Lung (tissue), 12 donors: ENCODE measurements around the gene PNPLA1. TPM values are rescaled to one million over a fixed set of nuclear protein-coding genes. Genes with fewer than 3 reads are reported as not detected.
A peak's percentile ranks its signal among the peaks of the same experiment; 100 is the strongest.

Experiments
- ATAC-seq: fragments of 200-7000 bp; cut with Tn5 transposase; one replicate; pipeline ENCODE4 v1.9.1; 2020; ENCODE audit warnings: moderate number of reproducible peaks; ENCODE audit not compliant: insufficient read depth, low FRiP score
- DNase-seq, 3 donors: peaks; one replicate each; pipeline ENCODE4 v3.0.0-alpha.2; 2013 to 2017
- H3K27ac ChIP-seq, 2 donors: one replicate each; pipeline ENCODE4 v1.5.1; 2013; ENCODE audit warnings: mild to moderate bottlenecking in 2 of 2, moderate library complexity in 2 of 2, control low read depth in 1 of 2, inconsistent platforms in 1 of 2, low read depth in 1 of 2, low read length in 1 of 2
- H3K27me3 ChIP-seq, 3 donors: one replicate each; pipeline ENCODE4 v1.5.1; 2013; ENCODE audit warnings: low read length in 2 of 3; ENCODE audit not compliant: control insufficient read depth in 3 of 3, insufficient read depth in 3 of 3
- H3K36me3 ChIP-seq, 4 donors: one replicate each; pipeline ENCODE4 v1.5.1; 2013; ENCODE audit warnings: low read length in 4 of 4, mild to moderate bottlenecking in 1 of 4, moderate library complexity in 1 of 4; ENCODE audit not compliant: control insufficient read depth in 4 of 4, insufficient read depth in 4 of 4
- H3K4me1 ChIP-seq, 5 donors: one replicate each; pipeline ENCODE4 v1.5.1; 2013; ENCODE audit warnings: low read length in 5 of 5, mild to moderate bottlenecking in 2 of 5, moderate library complexity in 1 of 5; ENCODE audit not compliant: control insufficient read depth in 5 of 5, insufficient read depth in 5 of 5
- H3K4me3 ChIP-seq: one replicate; pipeline ENCODE4 v1.5.1; 2013; ENCODE audit warnings: mild to moderate bottlenecking, control low read depth, moderate library complexity
- H3K9ac ChIP-seq, 2 donors: one replicate each; pipeline ENCODE4 v1.5.1; 2013; ENCODE audit warnings: low read length in 2 of 2, control low read depth in 1 of 2; ENCODE audit not compliant: insufficient read depth in 1 of 2
- H3K9me3 ChIP-seq, 4 donors: one replicate each; pipeline ENCODE4 v1.5.1; 2013; ENCODE audit warnings: low read length in 3 of 4, mild to moderate bottlenecking in 1 of 4, moderate library complexity in 1 of 4; ENCODE audit not compliant: control insufficient read depth in 4 of 4, insufficient read depth in 3 of 4
- CTCF ChIP-seq: IDR thresholded peaks from 2 replicates; pipeline ENCODE4 v1.5.1; 2012; ENCODE audit warnings: mild to moderate bottlenecking; ENCODE audit errors: control extremely low read depth, extremely low read depth
- WGBS, 2 donors: extraction: QIAGEN DNeasy Blood & Tissue Kit; methylation state at CpG; one replicate each; pipeline ENCODE4 v1.1.7; 2013; 5-methylcytosine and 5-hydroxymethylcytosine counted together
- polyA plus RNA-seq, 2 donors: library from polyadenylated mRNA; stranded (reverse); fragments of 200-250 nt; gene quantifications; one replicate each; pipeline ENCODE4 v1.2.1, GENCODE V29; 2013
- total RNA-seq, 2 donors: library from RNA; depleted of rRNA in 1 of 2; stranded (reverse); fragments of >200 nt in 1 of 2; gene quantifications; one replicate each; pipeline ENCODE4 v1.2.1, GENCODE V29; 2014 to 2021
- donor health status: control.
- donor health status: control.
- donor health status: Bipolar disorder and iron deficiency.
- donor health status: healthy.
- donor health status: DM: yes; HTN: yes; CAD: no.

Gene PNPLA1
- total and polyA plus RNA-seq, 4 donors = 0.06 to 5.6 (median 0.89) TPM

- H3K27ac ChIP-seq = no peak overlapping the region
- H3K27me3 ChIP-seq = peaks cover 0 to 2% (median 0%) of the 10 kb centered on the region in 3 donors
- no peak for DNase-seq
- peaks cover 0 to 13% (median 7%) of the 10 kb centered on the region in 5 donors for H3K4me1 ChIP-seq
- H3K9ac ChIP-seq = no peak overlapping the region
- H3K4me3 ChIP-seq = no peak overlapping the region
- no peak for TF ChIP-seq CTCF
- WGBS, 2 donors = 90 to 94% methylated on average over 4 of the region's 4 CpGs
- ATAC-seq = no peak
- H3K9me3 ChIP-seq = peaks cover 0 to 3% (median 0%) of the 10 kb centered on the region in 4 donors
- no peaks in the 10 kb centered on the region for H3K36me3 ChIP-seq
Observed at GRCh38 chr6:36347621-36348020, 77.8 kb downstream of the PNPLA1 start.

- ATAC-seq (no peak), DNase-seq (no peak)
- H3K27ac ChIP-seq = no peak overlapping the region
- TF ChIP-seq CTCF = no peak
- peaks cover 0 to 4% (median 0%) of the 10 kb centered on the region in 4 donors for H3K9me3 ChIP-seq
- H3K9ac ChIP-seq = no peak overlapping the region
- no peak overlapping the region for H3K4me3 ChIP-seq
- peaks cover 0 to 13% (median 7%) of the 10 kb centered on the region in 5 donors for H3K4me1 ChIP-seq
- no peaks in the 10 kb centered on the region for H3K36me3 ChIP-seq
- no peaks in the 10 kb centered on the region for H3K27me3 ChIP-seq
- 74 to 82% methylated on average over 6 of the region's 6 CpGs for WGBS, 2 donors
Observed at GRCh38 chr6:36349240-36349639, 79.4 kb downstream of the PNPLA1 start.

- H3K27ac ChIP-seq = peak overlapping the region in 1 of 2 donors; percentile 76
- no peaks in the 10 kb centered on the region for H3K36me3 ChIP-seq
- no peak for TF ChIP-seq CTCF
- ATAC-seq = no peak
- WGBS, 2 donors = 40 to 52% methylated on average over 4 of the region's 4 CpGs
- no peak for DNase-seq
- no peak overlapping the region for H3K9ac ChIP-seq
- no peaks in the 10 kb centered on the region for H3K27me3 ChIP-seq
- H3K4me3 ChIP-seq = no peak overlapping the region
- H3K9me3 ChIP-seq = peaks cover 0 to 4% (median 0%) of the 10 kb centered on the region in 4 donors
- H3K4me1 ChIP-seq = peaks cover 0 to 13% (median 7%) of the 10 kb centered on the region in 5 donors
Observed at GRCh38 chr6:36350082-36350481, 80.2 kb downstream of the PNPLA1 start.
